HG03460 (cell line): Measurements from ENCODE around the gene BCL11A.

Experiments used
- ATAC-seq: cut with Tn5 transposase; IDR thresholded peaks from one replicate; pipeline ENCODE4 v1.9.1; 2021; ENCODE audit not compliant: unreplicated experiment

BCL11A gene

GRCh38 chr2:60510713-60511112, 42.7 kb downstream of the BCL11A start:
- no peak for ATAC-seq

- ATAC-seq = no peak
Measured at GRCh38 chr2:60509066-60509465, 44.4 kb downstream of the BCL11A start.

GRCh38 chr2:60508339-60508917, 45.0 kb downstream of the BCL11A start:
- no peak for ATAC-seq

- no peak for ATAC-seq
Measured at GRCh38 chr2:60507211-60507965, 46.1 kb downstream of the BCL11A start.

- no peak for ATAC-seq
Measured at GRCh38 chr2:60505880-60506260, 47.6 kb downstream of the BCL11A start.

- ATAC-seq = no peak
Measured at GRCh38 chr2:60505240-60505879, 48.1 kb downstream of the BCL11A start.

GRCh38 chr2:60504049-60504448, 49.4 kb downstream of the BCL11A start:
- no peak for ATAC-seq

- ATAC-seq = no peak
Measured at GRCh38 chr2:60502144-60502543, 51.3 kb downstream of the BCL11A start.

- ATAC-seq = no peak
Measured at GRCh38 chr2:60500861-60501260, 52.6 kb downstream of the BCL11A start.

- no peak for ATAC-seq
Measured at GRCh38 chr2:60499651-60500265, 53.7 kb downstream of the BCL11A start.

- ATAC-seq = peak; percentile 42
Measured at GRCh38 chr2:60498816-60499429, 54.5 kb downstream of the BCL11A start.

GRCh38 chr2:60498127-60498815, 55.2 kb downstream of the BCL11A start:
- peak; percentile 43 for ATAC-seq

- ATAC-seq = no peak
Measured at GRCh38 chr2:60497500-60497899, 56.0 kb downstream of the BCL11A start.

- ATAC-seq = no peak
Measured at GRCh38 chr2:60496956-60497355, 56.5 kb downstream of the BCL11A start.

- no peak for ATAC-seq
Measured at GRCh38 chr2:60496475-60496874, 57.0 kb downstream of the BCL11A start.

GRCh38 chr2:60495041-60495625, 58.3 kb downstream of the BCL11A start:
- ATAC-seq = no peak

GRCh38 chr2:60493804-60494387, 59.6 kb downstream of the BCL11A start:
- no peak for ATAC-seq

- no peak for ATAC-seq
Measured at GRCh38 chr2:60492548-60492947, 60.9 kb downstream of the BCL11A start.

GRCh38 chr2:60490848-60491247, 62.6 kb downstream of the BCL11A start:
- no peak for ATAC-seq

- ATAC-seq = no peak
Measured at GRCh38 chr2:60490441-60490840, 63.0 kb downstream of the BCL11A start.
